ENCODE results near the gene NPIPA1.

GRCh38 chr16:14958323-14958600 lies 21.0 kb downstream of the NPIPA1 start:
- no peak for TF ChIP-seq CTCF (IDR thresholded peaks at IDR 0.05)
- no peak for TF ChIP-seq POLR2A (IDR thresholded peaks at IDR 0.05)

Measured in ovary (tissue), 3 donors.